Measurements from ENCODE around the gene FLT3.

Gene FLT3

DNA sequence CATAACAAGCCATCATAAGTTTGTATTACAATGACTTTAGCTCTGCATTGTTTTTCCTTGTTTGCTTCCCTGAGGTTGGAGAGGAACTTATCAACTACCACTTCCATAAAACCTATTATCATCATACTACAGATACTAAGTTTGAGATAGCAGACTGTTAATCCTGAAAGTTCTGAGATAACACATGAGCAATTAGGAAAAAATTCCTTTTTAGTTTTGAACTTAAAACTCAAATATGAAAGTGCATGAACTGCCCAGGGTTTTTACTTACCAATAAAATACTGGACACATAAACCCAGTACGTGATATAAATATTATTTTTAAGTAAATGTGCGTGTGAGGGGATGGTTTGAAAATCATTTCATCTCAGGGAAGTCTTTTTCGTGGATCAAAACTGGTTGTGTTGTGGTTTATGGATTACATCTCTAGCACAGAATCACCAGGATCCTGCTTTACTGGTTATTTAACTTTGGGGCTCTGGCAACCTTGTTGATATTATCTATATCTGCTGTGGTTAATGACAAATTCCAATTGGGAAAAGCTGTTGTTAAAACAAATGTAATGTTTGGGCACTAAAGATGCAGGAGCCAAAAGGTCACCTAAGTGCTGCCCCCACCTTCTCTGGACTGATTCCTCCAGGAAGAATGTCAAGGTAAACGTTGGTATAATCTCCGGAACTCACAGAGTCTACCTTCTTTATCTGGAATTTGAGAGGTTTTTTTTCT lies 143.6 kb downstream of the FLT3 start:
- no peak for DNase-seq

DNA sequence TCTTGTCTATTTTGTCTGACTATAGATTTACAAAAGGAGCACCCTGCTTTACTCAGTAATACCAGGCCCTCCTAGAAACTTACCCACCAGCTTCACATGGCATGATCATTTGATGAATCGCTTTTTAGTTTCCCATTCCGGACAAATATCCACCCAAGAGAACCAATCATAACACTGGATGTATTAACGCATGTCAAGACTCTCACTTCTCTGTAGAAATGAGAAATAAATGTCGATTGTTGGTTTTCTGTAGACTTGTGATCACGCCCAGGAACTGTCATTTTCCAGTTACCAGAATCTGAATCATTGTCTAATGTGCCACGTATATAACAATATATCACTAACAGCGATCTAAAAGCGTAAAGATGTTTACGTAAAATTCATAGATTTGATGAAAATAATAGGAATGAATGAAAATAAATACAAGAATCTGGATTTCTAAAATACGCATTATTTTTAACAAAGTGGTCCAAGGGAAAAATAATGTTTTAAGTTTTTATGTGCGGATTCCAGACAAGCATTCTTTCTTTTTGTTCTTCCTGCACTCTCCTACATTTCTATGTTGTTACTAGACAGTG lies 145.3 kb downstream of the FLT3 start:
- DNase-seq, result no peak

GRCh38 chr13:27954406-27954851 lies 145.9 kb downstream of the FLT3 start:
- DNase-seq, result no peak

DNA sequence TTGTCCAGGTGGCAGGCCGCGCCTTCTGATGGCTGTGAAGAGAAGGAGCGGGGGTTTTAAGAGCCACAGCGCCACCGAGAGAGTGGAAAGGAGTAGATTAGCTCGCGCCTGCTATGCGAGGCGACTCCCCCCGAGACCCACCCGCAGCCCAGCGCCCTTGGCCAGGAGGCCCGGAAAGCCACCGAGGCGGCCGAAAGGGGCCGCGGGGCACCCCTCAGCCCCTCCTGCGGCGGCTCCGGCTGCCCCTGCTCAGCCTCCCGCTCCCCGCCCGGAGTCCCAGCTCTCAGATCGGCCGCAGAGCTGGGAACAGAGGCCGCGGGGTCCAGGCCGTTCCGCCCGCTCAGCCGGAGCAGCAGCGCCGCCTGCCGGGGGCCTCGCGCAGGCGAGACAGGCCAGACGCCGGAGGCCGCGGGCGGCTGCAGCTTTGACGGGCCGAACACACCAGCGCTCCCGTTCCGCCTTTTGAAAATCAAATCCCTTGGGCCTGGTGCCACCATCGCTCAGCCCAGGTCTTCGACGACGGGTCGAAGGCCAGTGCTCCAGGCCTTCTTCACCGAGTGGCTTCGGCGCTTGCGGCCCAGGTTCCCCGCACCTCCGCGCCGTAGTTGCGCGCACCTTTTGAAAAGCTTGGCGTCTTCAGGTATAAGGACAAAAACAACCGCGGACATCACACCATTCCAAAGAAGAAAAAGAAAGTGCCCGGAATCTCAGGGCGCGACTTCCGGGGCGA lies 146.5 kb downstream of the FLT3 start:
- peak; percentile 42 to 43 for DNase-seq

Data from activated CD4-positive, alpha-beta T cell treated with anti-CD3 and anti-CD28 coated beads for 4 hours (primary cell).